Measurements from ENCODE around the gene PTGES.
"Not testable (repeated sequence)": the region's sequence is repeated elsewhere in the genome, so short reads cannot be mapped to it uniquely, and the experiment has no call there.

PTGES gene

GRCh38 chr9:129779560-129780190, 26.8 kb upstream of the PTGES start:
- no peak overlapping the region for H3K4me3 ChIP-seq (ENCODE audit: low read length)
- H3K9ac ChIP-seq (ENCODE audit: low read depth, low read length): no peak overlapping the region
- no peaks in the 10 kb centered on the region for H3K9me3 ChIP-seq (replicated peaks; ENCODE audit: low read length)
- peaks cover 14% of the 10 kb centered on the region for H3K4me1 ChIP-seq (ENCODE audit: control insufficient read depth, insufficient read depth, low read length)
- H3K27me3 ChIP-seq (ENCODE audit: control insufficient read depth, insufficient read depth, low read length): peaks cover 3% of the 10 kb centered on the region
- no peak overlapping the region for H3K4me2 ChIP-seq (ENCODE audit: low read length)
- H3K36me3 ChIP-seq (ENCODE audit: insufficient read depth, low read length): no peaks in the 10 kb centered on the region

DNA sequence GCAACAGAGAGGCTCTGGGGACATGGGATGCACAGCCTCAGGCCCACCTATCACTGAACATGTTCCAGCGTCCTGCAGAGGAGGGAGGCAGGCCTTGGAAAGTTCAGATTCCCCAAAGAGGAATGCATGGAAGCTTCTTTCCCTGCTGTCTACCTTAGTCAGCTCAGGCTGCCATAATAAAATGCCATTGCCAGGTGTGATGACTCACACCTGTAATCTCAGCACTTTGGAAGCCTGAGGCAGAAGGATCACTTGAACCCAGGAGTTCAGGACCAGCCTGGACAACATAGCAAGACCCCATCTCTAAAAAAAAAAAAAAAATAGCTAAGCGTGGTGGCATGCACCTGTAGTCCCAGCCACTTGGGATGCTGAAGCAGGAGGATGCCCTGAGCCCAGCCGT, 25.6 kb upstream of the PTGES start:
- Histone ChIP-seq H3K4me3 (ENCODE audit: low read length) (no peak overlapping the region), H3K4me1 (ENCODE audit: control insufficient read depth, insufficient read depth, low read length) (peaks cover 18% of the 10 kb centered on the region), H3K4me2 (ENCODE audit: low read length) (no peak overlapping the region), H3K27me3 (ENCODE audit: control insufficient read depth, insufficient read depth, low read length) (peaks cover 3% of the 10 kb centered on the region), H3K9ac (ENCODE audit: low read depth, low read length) (no peak overlapping the region), H3K36me3 (ENCODE audit: insufficient read depth, low read length) (no peaks in the 10 kb centered on the region), H3K9me3 (replicated peaks; ENCODE audit: low read length) (no peaks in the 10 kb centered on the region)

GRCh38 chr9:129777769-129778130, 24.9 kb upstream of the PTGES start:
- peaks cover 21% of the 10 kb centered on the region for H3K4me1 ChIP-seq (ENCODE audit: control insufficient read depth, insufficient read depth, low read length)
- H3K4me3 ChIP-seq (ENCODE audit: low read length): no peak overlapping the region

GRCh38 chr9:129776938-129777768, 24.3 kb upstream of the PTGES start:
- Histone ChIP-seq H3K4me1 (ENCODE audit: control insufficient read depth, insufficient read depth, low read length) (peaks cover 21% of the 10 kb centered on the region), H3K4me3 (ENCODE audit: low read length) (peak overlapping the region; percentile 59), H3K9ac (ENCODE audit: low read depth, low read length) (peak overlapping the region; percentile 58)

More at GRCh38 chr9:129777769-129778130, 24.9 kb upstream of the PTGES start:
- Histone ChIP-seq H3K9me3 (replicated peaks; ENCODE audit: low read length) (no peaks in the 10 kb centered on the region), H3K4me2 (ENCODE audit: low read length) (peak overlapping the region; percentile 79), H3K9ac (ENCODE audit: low read depth, low read length) (peak overlapping the region; percentile 55), H3K36me3 (ENCODE audit: insufficient read depth, low read length) (no peaks in the 10 kb centered on the region), H3K27me3 (ENCODE audit: control insufficient read depth, insufficient read depth, low read length) (peaks cover 3% of the 10 kb centered on the region)

DNA sequence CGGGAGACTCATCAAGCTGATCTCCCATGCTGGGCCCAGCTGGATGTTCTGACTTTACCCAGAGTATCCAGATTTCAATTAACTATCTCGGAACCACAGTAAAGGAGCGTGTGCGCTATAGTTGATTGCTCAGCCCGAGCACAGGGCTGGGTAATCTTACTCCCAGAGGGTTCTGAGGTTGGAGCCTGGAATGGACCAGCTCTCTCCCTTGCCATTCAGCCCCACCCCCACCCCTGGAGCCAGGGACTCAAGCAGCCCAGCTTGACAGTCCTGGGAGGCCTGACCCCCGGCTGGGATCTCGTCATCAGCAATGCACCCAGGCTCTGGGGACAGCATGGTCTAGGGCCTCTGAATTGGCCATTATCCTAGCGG, 23.7 kb upstream of the PTGES start:
- peak overlapping the region; percentile 79 for H3K4me2 ChIP-seq (ENCODE audit: low read length)
- peaks cover 3% of the 10 kb centered on the region for H3K27me3 ChIP-seq (ENCODE audit: control insufficient read depth, insufficient read depth, low read length)
- peaks cover 21% of the 10 kb centered on the region for H3K4me1 ChIP-seq (ENCODE audit: control insufficient read depth, insufficient read depth, low read length)
- peak overlapping the region; percentile 59 for H3K4me3 ChIP-seq (ENCODE audit: low read length)
- H3K9me3 ChIP-seq (replicated peaks; ENCODE audit: low read length): no peaks in the 10 kb centered on the region
- no peaks in the 10 kb centered on the region for H3K36me3 ChIP-seq (ENCODE audit: insufficient read depth, low read length)
- H3K9ac ChIP-seq (ENCODE audit: low read depth, low read length): peak overlapping the region; percentile 58

More at GRCh38 chr9:129776938-129777768, 24.3 kb upstream of the PTGES start:
- H3K9me3 ChIP-seq (replicated peaks; ENCODE audit: low read length): no peaks in the 10 kb centered on the region
- H3K36me3 ChIP-seq (ENCODE audit: insufficient read depth, low read length): no peaks in the 10 kb centered on the region
- H3K4me2 ChIP-seq (ENCODE audit: low read length): peak overlapping the region; percentile 79
- H3K27me3 ChIP-seq (ENCODE audit: control insufficient read depth, insufficient read depth, low read length): peaks cover 3% of the 10 kb centered on the region

DNA sequence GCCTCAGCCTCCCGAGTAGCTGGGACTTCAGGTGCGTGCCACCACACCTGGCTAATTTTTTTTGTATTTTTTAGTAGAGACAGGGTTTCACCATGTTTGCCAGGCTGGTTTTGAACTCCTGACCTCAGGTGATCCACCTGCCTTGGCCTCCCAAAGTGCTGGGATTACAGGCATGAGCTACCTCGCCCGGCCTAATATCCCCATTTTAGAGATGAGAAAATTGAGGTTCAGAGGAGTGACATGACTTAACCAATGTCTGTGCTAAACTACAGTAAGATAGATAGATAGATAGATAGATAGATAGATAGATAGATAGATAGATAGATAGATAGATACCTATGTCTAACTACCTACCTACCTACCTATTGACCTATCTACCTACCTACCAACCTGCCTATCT, 23.3 kb upstream of the PTGES start:
- not testable (repeated sequence) for H3K36me3 ChIP-seq (ENCODE audit: insufficient read depth, low read length); H3K4me2 ChIP-seq (ENCODE audit: low read length); H3K9me3 ChIP-seq (replicated peaks; ENCODE audit: low read length); H3K9ac ChIP-seq (ENCODE audit: low read depth, low read length); H3K27me3 ChIP-seq (ENCODE audit: control insufficient read depth, insufficient read depth, low read length); H3K4me3 ChIP-seq (ENCODE audit: low read length)
- peaks cover 21% of the 10 kb centered on the region for H3K4me1 ChIP-seq (ENCODE audit: control insufficient read depth, insufficient read depth, low read length)

- Histone ChIP-seq H3K4me3 (ENCODE audit: low read length) (no peak overlapping the region), H3K9ac (ENCODE audit: low read depth, low read length) (no peak overlapping the region), H3K4me2 (ENCODE audit: low read length) (no peak overlapping the region), H3K4me1 (ENCODE audit: control insufficient read depth, insufficient read depth, low read length) (peaks cover 21% of the 10 kb centered on the region), H3K27me3 (ENCODE audit: control insufficient read depth, insufficient read depth, low read length) (peaks cover 8% of the 10 kb centered on the region), H3K36me3 (ENCODE audit: insufficient read depth, low read length) (no peaks in the 10 kb centered on the region), H3K9me3 (replicated peaks; ENCODE audit: low read length) (no peaks in the 10 kb centered on the region)
Measured at GRCh38 chr9:129775448-129775798, 22.6 kb upstream of the PTGES start.

DNA sequence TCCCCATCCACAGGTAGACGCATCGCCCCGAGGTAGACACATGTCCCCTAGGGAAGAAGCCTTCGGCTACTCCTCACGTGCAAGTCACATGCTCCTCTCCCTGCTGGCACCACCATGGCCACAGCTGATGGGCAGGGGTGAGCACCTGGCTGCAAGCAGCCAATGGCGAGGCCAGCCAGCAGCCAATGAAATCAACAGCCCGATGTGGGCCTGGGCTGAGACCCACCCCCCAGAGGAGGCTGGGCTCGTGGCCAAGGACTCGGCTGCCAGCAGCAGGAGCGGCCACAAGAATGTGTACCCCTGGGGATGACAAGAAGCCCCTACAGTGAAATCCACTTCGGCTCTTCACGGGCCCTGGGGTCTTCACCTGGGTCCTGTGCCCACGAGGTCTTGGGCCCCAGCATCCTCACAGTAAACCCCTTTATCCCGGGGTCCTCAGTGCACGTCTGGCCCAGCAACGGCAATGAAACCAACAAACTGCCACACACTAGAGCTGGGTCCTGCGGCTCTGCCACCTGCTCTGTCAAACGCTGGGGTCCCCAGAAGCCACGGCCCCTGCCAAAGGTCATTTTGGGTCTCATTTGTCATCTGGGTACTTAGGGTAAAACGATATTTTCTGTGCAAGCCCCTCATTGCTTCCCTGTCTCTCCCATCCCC, 22.1 kb upstream of the PTGES start:
- Histone ChIP-seq H3K4me2 (ENCODE audit: low read length) (no peak overlapping the region), H3K9me3 (replicated peaks; ENCODE audit: low read length) (no peaks in the 10 kb centered on the region), H3K4me1 (ENCODE audit: control insufficient read depth, insufficient read depth, low read length) (peaks cover 21% of the 10 kb centered on the region), H3K9ac (ENCODE audit: low read depth, low read length) (no peak overlapping the region), H3K4me3 (ENCODE audit: low read length) (no peak overlapping the region), H3K27me3 (ENCODE audit: control insufficient read depth, insufficient read depth, low read length) (peaks cover 6% of the 10 kb centered on the region), H3K36me3 (ENCODE audit: insufficient read depth, low read length) (no peaks in the 10 kb centered on the region)

GRCh38 chr9:129773262-129774048, 20.6 kb upstream of the PTGES start:
- no peak overlapping the region for H3K9ac ChIP-seq (ENCODE audit: low read depth, low read length)
- no peaks in the 10 kb centered on the region for H3K9me3 ChIP-seq (replicated peaks; ENCODE audit: low read length)
- H3K4me1 ChIP-seq (ENCODE audit: control insufficient read depth, insufficient read depth, low read length): peaks cover 21% of the 10 kb centered on the region
- H3K4me3 ChIP-seq (ENCODE audit: low read length): no peak overlapping the region
- H3K27me3 ChIP-seq (ENCODE audit: control insufficient read depth, insufficient read depth, low read length): peaks cover 6% of the 10 kb centered on the region
- H3K36me3 ChIP-seq (ENCODE audit: insufficient read depth, low read length): no peaks in the 10 kb centered on the region
- H3K4me2 ChIP-seq (ENCODE audit: low read length): no peak overlapping the region

DNA sequence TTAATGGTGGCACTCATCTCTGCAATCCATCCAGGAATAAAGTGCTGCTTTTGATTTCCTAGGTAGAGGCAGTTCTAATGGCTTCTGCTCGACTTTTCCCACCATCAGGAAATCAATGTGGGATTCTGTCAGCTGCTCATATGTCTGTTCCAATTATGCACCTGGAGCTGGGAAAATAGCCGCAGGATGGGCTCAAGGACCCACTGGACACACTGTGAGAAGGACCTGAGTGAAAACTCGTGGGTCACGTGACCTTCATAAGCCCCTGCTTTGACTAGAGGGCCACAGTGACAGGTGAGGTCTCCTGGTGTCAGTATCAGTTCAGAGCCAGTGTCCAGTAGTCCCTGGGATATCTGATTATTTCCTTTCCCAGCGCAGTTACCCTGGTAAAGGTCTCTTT, 17.9 kb upstream of the PTGES start:
- H3K9ac ChIP-seq (ENCODE audit: low read depth, low read length): no peak overlapping the region
- no peaks in the 10 kb centered on the region for H3K36me3 ChIP-seq (ENCODE audit: insufficient read depth, low read length)
- no peak overlapping the region for H3K4me3 ChIP-seq (ENCODE audit: low read length)
- H3K4me2 ChIP-seq (ENCODE audit: low read length): no peak overlapping the region
- H3K27me3 ChIP-seq (ENCODE audit: control insufficient read depth, insufficient read depth, low read length): peaks cover 10% of the 10 kb centered on the region
- H3K4me1 ChIP-seq (ENCODE audit: control insufficient read depth, insufficient read depth, low read length): peaks cover 7% of the 10 kb centered on the region
- H3K9me3 ChIP-seq (replicated peaks; ENCODE audit: low read length): no peaks in the 10 kb centered on the region

GRCh38 chr9:129769669-129770068, 16.8 kb upstream of the PTGES start:
- Histone ChIP-seq H3K36me3 (ENCODE audit: insufficient read depth, low read length) (no peaks in the 10 kb centered on the region), H3K9ac (ENCODE audit: low read depth, low read length) (no peak overlapping the region), H3K4me2 (ENCODE audit: low read length) (no peak overlapping the region), H3K4me3 (ENCODE audit: low read length) (no peak overlapping the region), H3K4me1 (ENCODE audit: control insufficient read depth, insufficient read depth, low read length) (peaks cover 7% of the 10 kb centered on the region), H3K9me3 (replicated peaks; ENCODE audit: low read length) (no peaks in the 10 kb centered on the region), H3K27me3 (ENCODE audit: control insufficient read depth, insufficient read depth, low read length) (peaks cover 10% of the 10 kb centered on the region)

Data from skeletal muscle satellite cell (primary cell).